GM21576 (cell line): Measurements from ENCODE around the gene MRPL20.

Experiments
- ATAC-seq: cut with Tn5 transposase; IDR thresholded peaks from one replicate; pipeline ENCODE4 v1.9.1; 2021; ENCODE audit warnings: mild to moderate bottlenecking, moderate library complexity; ENCODE audit not compliant: unreplicated experiment

The MRPL20 gene

DNA sequence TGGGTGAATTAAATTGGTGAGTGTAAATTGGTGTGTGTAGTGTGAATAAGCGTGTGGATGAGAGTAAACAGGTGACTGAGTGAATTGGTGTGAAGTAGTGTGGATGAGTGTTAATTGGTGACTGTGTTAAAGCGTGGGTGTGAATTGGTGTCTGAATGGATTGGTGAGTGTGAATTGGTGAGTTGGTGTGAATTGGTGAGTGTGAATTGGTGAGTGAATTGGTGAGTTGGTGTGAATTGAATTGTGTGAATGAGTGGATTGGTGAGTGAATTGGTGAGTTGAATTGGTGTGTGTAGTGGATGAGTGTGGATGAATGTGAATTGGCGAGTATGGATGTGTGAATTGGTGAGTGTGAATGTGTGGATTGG lies 40.4 kb downstream of the MRPL20 start:
- no peak for ATAC-seq

DNA sequence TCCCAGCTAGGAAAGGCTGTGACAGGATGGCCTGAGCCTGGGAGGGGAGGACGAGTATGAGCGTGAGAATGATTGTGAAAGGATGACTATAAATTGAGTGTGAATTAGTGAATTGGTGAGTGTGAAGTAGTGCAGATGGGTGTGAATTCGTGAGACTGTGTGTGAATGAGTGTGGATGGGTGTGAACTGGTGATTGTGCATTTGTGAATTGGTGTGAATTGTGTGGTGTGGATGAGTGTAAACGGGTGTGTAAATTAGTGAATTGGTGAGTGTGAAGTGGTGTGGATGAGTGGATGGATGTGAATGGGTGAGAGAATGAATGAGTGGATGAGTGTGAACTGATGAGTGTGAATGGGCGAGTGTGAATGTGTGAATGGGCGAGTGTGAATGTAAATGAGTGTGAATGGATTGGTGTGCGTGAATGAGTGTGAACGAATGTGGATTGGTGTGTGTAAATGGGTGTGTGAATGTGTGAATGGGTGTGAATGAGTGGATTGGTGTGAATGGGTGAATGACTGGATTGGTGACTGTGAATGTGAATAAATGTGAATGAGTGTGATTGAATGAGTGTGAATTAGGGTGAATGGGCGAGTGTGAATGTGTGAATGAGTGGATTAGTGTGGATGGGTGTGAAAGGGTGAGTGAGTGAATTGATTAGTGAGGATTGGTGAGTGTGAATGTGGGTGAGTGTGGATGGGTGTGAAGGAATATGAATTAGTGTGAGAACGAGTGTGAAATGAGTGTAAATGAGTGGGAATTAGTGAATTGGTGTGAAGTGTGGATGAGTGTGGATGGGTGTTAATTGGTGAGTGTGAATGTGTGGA lies 41.0 kb downstream of the MRPL20 start:
- no peak for ATAC-seq

GRCh38 chr1:1364266-1364665 lies 42.8 kb downstream of the MRPL20 start:
- no peak for ATAC-seq

DNA sequence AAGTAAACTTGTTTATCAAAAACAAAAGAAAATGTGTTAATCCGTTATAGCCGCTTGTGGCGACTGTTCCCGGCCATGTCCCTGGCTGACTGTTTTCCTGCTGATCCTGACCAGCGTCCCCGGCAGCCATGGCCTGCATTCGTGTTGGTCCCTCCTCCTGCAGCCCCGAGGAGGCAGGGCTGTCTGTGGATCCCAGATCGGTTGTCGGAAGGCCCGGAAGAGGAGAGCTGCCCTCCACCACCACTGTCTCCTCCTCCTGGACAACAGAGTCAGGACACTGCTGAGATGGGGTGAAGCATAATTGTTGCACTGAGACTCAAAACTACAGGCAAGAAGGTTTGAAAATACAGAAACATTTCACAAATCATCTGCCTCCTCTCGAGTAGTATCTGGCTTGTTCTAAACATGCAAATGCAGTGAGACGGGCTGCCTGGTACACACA lies 45.1 kb downstream of the MRPL20 start:
- no peak for ATAC-seq

DNA sequence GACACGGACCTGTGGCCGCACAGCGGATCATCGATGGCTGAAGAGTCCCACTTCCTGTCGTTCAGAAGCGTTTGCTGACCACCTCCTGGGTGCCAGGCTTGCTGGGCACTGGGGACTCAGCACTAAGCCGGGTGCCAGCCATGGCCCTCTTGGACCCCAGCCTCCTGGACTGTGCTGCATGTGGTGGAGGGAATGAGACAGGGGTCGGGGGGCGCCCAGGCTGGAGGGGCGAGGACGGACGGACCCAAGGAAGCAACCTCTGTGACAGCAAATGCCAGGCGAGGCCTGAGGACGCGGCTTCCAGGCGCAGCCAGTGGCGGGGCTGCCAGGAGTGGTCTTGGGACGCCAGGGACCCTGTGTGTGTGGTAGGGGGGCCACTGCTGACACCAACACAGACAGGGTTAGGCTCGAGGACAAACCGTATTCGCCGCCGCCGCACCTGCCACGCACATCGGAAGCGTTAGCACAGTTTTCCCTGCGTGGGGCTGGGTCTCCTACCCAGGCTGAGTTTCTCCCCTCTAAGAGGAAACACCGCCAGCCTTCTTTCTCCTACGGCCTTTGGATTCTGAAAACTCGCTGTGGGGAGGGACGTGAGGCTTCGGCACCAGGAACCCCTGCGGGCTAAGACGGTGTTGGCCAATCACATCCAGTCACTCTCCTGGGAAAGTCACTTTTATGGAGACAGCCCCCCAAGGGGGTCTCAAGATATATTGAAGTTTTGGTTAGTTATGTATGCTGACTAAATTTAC lies 45.7 kb downstream of the MRPL20 start:
- no peak for ATAC-seq

DNA sequence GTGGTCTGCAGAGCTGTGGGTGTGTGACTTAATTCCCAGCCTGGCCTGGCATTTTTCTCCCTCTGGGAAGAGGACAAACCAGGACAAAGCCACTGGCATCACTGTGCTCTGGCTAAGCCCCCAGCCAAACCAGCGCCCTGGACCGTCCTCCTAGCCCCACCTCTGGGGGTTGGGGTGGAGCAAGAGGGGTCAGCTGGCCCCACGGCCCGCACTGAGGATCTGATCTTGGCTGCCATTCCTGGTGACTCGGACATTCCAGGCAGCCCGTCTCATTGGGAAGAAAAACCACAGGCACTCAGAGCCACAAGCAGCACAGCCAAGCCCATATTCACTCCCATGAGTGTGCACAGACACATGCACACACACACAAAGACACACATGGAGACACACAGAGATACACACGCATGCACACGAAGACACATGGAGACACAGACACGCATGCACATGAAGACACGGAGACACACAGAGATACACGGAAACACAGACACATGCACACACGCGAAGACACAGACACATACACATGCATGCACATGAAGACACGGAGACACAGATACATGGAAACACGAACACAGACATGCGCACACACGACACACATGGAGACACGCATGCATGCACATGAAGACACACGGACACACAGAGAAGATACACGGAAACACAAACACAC lies 46.5 kb downstream of the MRPL20 start:
- ATAC-seq: no peak

- ATAC-seq: no peak
These were observed 47.2 kb downstream of the MRPL20 start for GRCh38 chr1:1359664-1360468.

DNA sequence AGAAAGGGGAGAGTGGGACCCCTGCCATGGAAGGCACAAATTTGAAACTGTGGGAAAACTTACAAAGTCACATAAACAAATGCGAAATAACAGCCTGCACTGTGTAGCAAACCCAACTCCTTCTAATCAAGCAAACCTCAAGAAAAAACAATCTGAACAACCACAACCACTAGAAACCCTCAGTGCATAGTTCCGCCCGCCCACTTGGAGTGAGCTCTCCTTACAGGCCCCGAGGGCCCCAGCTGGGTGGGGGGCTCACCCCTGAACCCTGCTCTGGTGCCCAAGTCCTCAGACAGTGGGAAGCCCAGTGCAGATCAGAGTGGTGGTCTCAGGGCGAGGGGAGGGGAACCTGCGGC lies 47.8 kb downstream of the MRPL20 start:
- ATAC-seq: no peak

DNA sequence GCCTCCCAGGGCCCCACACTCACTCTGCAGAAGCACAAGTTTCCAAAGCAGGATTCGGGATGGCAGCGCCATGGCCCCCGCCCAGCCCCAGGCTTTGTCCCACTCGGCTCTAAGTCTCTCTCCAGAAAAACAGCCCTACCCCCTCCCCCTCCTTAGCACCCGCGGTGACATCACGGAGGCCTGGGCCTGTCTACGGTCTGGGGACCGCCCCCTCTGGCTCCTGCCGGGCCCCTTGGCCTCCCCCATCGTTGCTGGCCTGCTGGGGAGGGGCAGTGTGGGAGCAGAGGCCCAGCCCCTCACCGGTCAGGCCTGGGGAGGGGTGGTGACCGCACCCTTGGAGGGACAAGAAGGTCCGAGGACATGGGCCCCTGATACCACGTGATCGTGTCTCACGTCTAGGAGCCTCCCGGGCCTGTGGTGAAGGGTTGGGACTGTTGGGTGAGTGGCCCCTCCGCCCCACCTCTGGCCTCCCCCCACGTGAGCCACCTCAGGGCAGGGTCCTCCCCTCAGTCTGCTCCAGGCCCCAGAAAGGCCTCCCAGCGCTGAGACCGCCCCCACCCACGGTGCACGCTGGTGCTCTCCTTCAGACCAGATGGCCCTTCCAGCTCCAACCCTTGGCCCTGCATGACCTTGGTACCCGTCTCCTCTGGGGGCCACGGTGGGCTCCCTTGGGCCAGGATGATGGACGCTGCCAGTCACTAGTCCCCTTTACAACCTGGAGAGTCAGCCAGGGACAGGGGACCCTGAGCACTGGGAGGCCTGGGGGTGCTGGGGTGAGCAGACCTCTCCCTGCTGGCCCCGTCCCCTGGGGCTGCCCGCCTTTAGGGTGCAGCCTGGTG lies 48.4 kb downstream of the MRPL20 start, which contains the start of gene MXRA8:
Gene MXRA8 (minus strand): TSS at position 123 of the 839 bp plus-strand sequence. CDS start 51 bp downstream, at position 72.
- ATAC-seq: no peak

GRCh38 chr1:1357871-1358432 lies 49.1 kb downstream of the MRPL20 start:
- ATAC-seq: no peak

GRCh38 chr1:1356796-1357401 lies 50.2 kb downstream of the MRPL20 start:
- no peak for ATAC-seq

DNA sequence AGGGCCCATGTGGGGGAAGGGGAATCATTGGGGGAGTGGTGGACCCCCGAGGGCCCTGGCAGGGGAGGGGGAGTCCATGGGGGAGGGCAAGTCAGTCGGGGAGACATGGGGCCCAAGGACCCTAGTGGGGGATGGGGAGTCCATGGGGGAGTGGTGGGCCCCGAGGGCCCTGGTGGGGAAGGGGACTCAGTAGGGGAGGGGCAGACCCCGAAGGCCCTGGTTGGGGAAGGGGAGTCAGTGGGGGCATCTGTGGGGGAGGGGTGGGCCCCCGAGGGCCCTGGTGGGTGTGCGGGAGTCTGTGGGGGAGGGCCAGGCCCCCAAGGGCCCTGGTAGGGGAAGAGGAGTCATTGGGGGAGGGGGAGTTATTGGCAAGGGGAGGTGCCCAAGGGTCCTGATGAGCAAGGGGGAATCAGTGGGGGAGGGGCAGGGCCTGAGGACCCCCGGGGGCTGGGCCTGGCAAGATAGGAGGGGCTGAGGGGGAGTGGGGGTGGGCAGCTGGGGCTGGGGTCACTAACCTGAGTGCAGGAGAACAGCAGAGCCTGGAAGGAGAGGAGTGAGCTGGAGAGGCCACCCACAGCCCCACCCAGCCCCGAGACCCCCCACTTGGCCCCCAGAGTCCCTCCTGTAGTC lies 50.8 kb downstream of the MRPL20 start:
- ATAC-seq: no peak

DNA sequence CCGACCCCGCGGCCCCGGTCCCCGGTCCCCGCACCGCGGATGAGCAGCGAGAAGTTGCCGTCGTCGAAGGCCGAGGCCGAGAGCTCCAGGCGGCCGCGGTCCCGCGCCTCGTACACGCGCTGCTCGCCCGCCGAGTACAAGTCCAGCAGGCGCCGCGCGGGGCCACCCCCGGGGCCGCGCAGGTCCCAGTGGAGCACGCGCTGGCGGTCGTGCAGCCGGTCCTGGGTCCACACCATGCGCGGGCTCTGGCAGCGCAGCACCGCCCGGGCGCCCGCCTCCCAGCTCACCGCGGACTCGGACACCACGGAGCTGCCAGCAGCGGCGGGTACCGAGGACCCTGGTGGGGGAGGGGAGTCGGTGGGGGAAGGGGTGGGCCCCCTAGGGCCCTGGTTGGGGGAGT lies 51.7 kb downstream of the MRPL20 start:
- no peak for ATAC-seq

- no peak for ATAC-seq
These were observed 52.5 kb downstream of the MRPL20 start for GRCh38 chr1:1354271-1355247.

- no peak for ATAC-seq
These were observed 53.5 kb downstream of the MRPL20 start for GRCh38 chr1:1353389-1354151.

DNA sequence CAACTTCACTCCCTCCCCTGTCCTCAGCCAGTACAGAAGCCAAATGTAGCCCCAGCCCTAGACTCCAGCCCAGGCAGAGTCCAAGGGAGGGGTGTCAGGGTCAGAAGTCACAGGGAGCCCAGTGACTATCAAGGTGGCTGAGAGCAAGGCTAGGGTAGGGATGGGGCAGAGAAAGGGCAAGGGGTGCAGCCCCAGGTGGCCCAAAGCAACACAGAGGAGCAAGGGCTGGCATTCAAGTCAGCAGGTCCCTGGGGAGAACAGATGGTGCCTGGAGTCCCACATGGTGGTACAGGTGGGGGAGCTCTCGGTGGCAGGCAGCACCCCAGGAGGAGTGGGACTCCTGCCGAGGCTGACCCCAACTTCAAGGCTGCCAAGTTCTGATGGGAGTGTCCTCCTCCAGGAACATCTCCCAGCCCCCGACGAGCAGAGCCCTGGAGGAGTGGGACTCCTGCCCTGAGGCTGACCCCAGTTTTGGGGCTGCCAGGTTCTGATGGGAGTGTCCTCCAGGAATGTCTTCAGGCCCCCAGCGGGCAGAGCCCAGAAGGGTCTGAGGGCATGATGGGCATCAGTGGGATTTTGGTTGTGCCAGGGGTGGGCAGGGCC lies 54.2 kb downstream of the MRPL20 start:
- ATAC-seq: no peak
